ENCODE measurements around the gene MED31. TPM values are rescaled to one million over a fixed set of nuclear protein-coding genes. Genes with fewer than 3 reads are reported as not detected.
"Not testable (repeated sequence)": the region's sequence is repeated elsewhere in the genome, so short reads cannot be mapped to it uniquely, and the experiment has no call there.

Gene MED31
- total RNA-seq, 5 donors from 2014 or later (not counting 1 experiment from before 2014, with no cell fraction given) = 18.9 to 26.3 (median 22.1) TPM

DNA sequence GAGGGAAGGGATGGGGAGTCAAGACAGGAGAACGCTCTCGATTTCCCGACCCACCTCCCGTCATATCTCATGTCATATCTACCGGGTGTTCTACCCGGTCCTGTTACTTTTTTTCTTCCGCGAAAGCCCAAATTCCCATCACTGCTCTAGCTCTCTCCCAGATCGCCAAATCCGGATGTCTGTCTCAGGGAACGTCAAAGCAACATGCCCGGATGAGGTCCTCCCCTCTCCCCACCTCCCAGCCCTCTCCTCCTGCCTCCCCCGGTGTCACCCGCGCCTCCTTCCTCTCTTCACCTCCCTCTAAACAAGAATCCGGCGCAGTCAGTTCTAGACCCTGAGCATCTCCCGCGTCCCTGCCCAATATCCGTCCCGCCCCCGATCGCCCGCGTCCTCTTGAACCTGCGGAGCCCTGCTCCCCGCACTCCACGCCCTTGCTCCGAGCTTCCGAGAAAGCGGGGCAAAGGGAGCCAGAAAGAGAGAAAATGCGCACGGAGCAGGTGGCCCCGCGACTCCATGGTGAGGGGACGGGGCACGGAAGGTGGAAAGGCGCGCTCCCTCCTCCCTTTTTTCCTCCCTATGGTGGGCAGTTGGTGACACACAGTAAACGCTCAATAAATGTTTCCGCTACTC, 4.4 kb upstream of the MED31 start:
- H3K9me3 Mint-ChIP-seq; H3K9me3 ChIP-seq; H3K27me3 Mint-ChIP-seq; DNase-seq; ATAC-seq (replicated peaks in 1 of 4); H3K27ac ChIP-seq (ENCODE audit: low read length); POLR2A ChIA-PET; H3K36me3 ChIP-seq (ENCODE audit: control insufficient read depth in 2 of 2, extremely low read depth in 1 of 2, insufficient read depth in 1 of 2, low read length in 1 of 2); CTCF ChIA-PET; H3K36me3 Mint-ChIP-seq: not testable (repeated sequence)
- WGBS (ENCODE audit: insufficient coverage) = no CpG with 5 or more reads among the region's 41 CpGs
- H3K4me3 ChIP-seq (ENCODE audit: control insufficient read depth in 1 of 2, extremely low read depth in 1 of 2, low read length in 1 of 2) = peak overlapping the region in 1 of 2 donors; percentile 30
- peaks cover 0 to 13% of the 10 kb centered on the region in 2 experiments for H3K27me3 ChIP-seq (replicated peaks in 1 of 2; ENCODE audit: control insufficient read depth in 2 of 2, extremely low read depth in 1 of 2, insufficient read depth in 2 of 2, low read length in 1 of 2)
- Mint-ChIP-seq H3K4me3 (peak overlapping the region; percentile 77 to 88 (median 82)), H3K4me1 (peaks cover 55 to 68% (median 64%) of the 10 kb centered on the region in 3 donors), H3K27ac (peak overlapping the region in 1 of 2 donors; percentile 71)
- H3K4me1 ChIP-seq (ENCODE audit: control insufficient read depth in 1 of 2, extremely low read depth in 1 of 2, insufficient read depth in 2 of 2, low read length in 2 of 2) = peaks cover 18 to 45% of the 10 kb centered on the region in 2 experiments

- DNase-seq (no peak), ATAC-seq (replicated peaks in 1 of 4) (no peak)
- Mint-ChIP-seq H3K36me3 (peaks cover 4% of the 10 kb centered on the region), H3K9me3 (no peaks in the 10 kb centered on the region), H3K27ac (no peak overlapping the region), H3K4me1 (peaks cover 53 to 67% (median 62%) of the 10 kb centered on the region in 3 donors), H3K4me3 (peak overlapping the region; percentile 77 to 88 (median 78)), H3K27me3 (no peaks in the 10 kb centered on the region)
- CTCF ChIA-PET = no interaction called here
- Histone ChIP-seq H3K9me3 (no peaks in the 10 kb centered on the region), H3K36me3 (ENCODE audit: control insufficient read depth in 2 of 2, extremely low read depth in 1 of 2, insufficient read depth in 1 of 2, low read length in 1 of 2) (no peaks in the 10 kb centered on the region), H3K27me3 (replicated peaks in 1 of 2; ENCODE audit: control insufficient read depth in 2 of 2, extremely low read depth in 1 of 2, insufficient read depth in 2 of 2, low read length in 1 of 2) (peaks cover 0 to 13% of the 10 kb centered on the region in 2 experiments), H3K4me3 (ENCODE audit: control insufficient read depth in 1 of 2, extremely low read depth in 1 of 2, low read length in 1 of 2) (peak overlapping the region in 1 of 2 donors; percentile 19), H3K27ac (ENCODE audit: low read length) (no peak overlapping the region), H3K4me1 (ENCODE audit: control insufficient read depth in 1 of 2, extremely low read depth in 1 of 2, insufficient read depth in 2 of 2, low read length in 2 of 2) (peaks cover 24 to 50% of the 10 kb centered on the region in 2 experiments)
- POLR2A ChIA-PET = no interaction called here
- WGBS (ENCODE audit: insufficient coverage) = 57% methylated on average over 27 of the region's 46 CpGs
Measured at GRCh38 chr17:6654841-6655731, 3.7 kb upstream of the MED31 start.

GRCh38 chr17:6651919-6652452, 581 bp upstream of the MED31 start:
- peaks cover 26% of the 10 kb centered on the region for H3K36me3 Mint-ChIP-seq
- H3K27me3 Mint-ChIP-seq = no peaks in the 10 kb centered on the region
- H3K9me3 ChIP-seq = no peaks in the 10 kb centered on the region
- H3K4me3 Mint-ChIP-seq = peak overlapping the region; percentile 71 to 98 (median 97)
- ChIA-PET POLR2A (interaction anchor here (0.6 to 1.5 kb wide), 3 partner anchors 11 to 657 kb away, joined by 4 to 31 read pairs (median 5); partner anchors contain the start of genes KIAA0753 (in 1 of the 2) and TXNDC17 (in 1 of the 2)), CTCF (interaction anchor here in 1 of 2 donors (2.3 kb wide), 1 partner anchor 10 kb away, joined by 10 read pairs; the partner anchor contains the start of gene TXNDC17)
- peaks cover 20 to 36% of the 10 kb centered on the region in 2 experiments for H3K4me1 ChIP-seq (ENCODE audit: control insufficient read depth in 1 of 2, extremely low read depth in 1 of 2, insufficient read depth in 2 of 2, low read length in 2 of 2)
- H3K27ac Mint-ChIP-seq = peak overlapping the region; percentile 28 to 65
- peak overlapping the region; percentile 97 for H3K27ac ChIP-seq (ENCODE audit: low read length)
- peaks cover 0 to 13% of the 10 kb centered on the region in 2 experiments for H3K27me3 ChIP-seq (replicated peaks in 1 of 2; ENCODE audit: control insufficient read depth in 2 of 2, extremely low read depth in 1 of 2, insufficient read depth in 2 of 2, low read length in 1 of 2)
- peak overlapping the region; percentile 69 to 79 for H3K4me3 ChIP-seq (ENCODE audit: control insufficient read depth in 1 of 2, extremely low read depth in 1 of 2, low read length in 1 of 2)
- peaks cover 62 to 76% (median 70%) of the 10 kb centered on the region in 3 donors for H3K4me1 Mint-ChIP-seq
- H3K9me3 Mint-ChIP-seq = no peaks in the 10 kb centered on the region
- H3K36me3 ChIP-seq (ENCODE audit: control insufficient read depth in 2 of 2, extremely low read depth in 1 of 2, insufficient read depth in 1 of 2, low read length in 1 of 2) = peaks cover 0 to 23% of the 10 kb centered on the region in 2 donors
- 8% methylated on average over 46 of the region's 47 CpGs for WGBS (ENCODE audit: insufficient coverage)
- peak in 4 of 35 experiments; percentile 15 to 55 (median 28) for DNase-seq
- peak; percentile 5 to 23 (median 14) for ATAC-seq (replicated peaks in 1 of 4)

- Histone ChIP-seq H3K27me3 (replicated peaks in 1 of 2; ENCODE audit: control insufficient read depth in 2 of 2, extremely low read depth in 1 of 2, insufficient read depth in 2 of 2, low read length in 1 of 2) (no peaks in the 10 kb centered on the region), H3K4me1 (ENCODE audit: control insufficient read depth in 1 of 2, extremely low read depth in 1 of 2, insufficient read depth in 2 of 2, low read length in 2 of 2) (peaks cover 13 to 19% of the 10 kb centered on the region in 2 experiments), H3K36me3 (ENCODE audit: control insufficient read depth in 2 of 2, extremely low read depth in 1 of 2, insufficient read depth in 1 of 2, low read length in 1 of 2) (peaks cover 0 to 35% of the 10 kb centered on the region in 2 donors), H3K9me3 (no peaks in the 10 kb centered on the region), H3K4me3 (ENCODE audit: control insufficient read depth in 1 of 2, extremely low read depth in 1 of 2, low read length in 1 of 2) (no peak overlapping the region), H3K27ac (ENCODE audit: low read length) (no peak overlapping the region)
- ChIA-PET CTCF (interaction anchor here in 1 of 2 donors (0.7 to 0.8 kb wide), 2 partner anchors 175 to 176 kb away, joined by 3 to 6 read pairs; no protein-coding TSS in a partner anchor), POLR2A (no interaction called here)
- peaks cover 69 to 79% (median 75%) of the 10 kb centered on the region in 3 donors for H3K4me1 Mint-ChIP-seq
- no peak overlapping the region for H3K4me3 Mint-ChIP-seq
- H3K27ac Mint-ChIP-seq = no peak overlapping the region
- peaks cover 38% of the 10 kb centered on the region for H3K36me3 Mint-ChIP-seq
- H3K9me3 Mint-ChIP-seq = no peaks in the 10 kb centered on the region
- ATAC-seq (replicated peaks in 1 of 4) (no peak), DNase-seq (peak in 1 of 35 experiments; percentile 31)
- no peaks in the 10 kb centered on the region for H3K27me3 Mint-ChIP-seq
Measured at GRCh38 chr17:6648181-6648580, 3.2 kb downstream of the MED31 start.

- POLR2A ChIA-PET = no interaction called here
- no peak overlapping the region for H3K4me3 ChIP-seq (ENCODE audit: control insufficient read depth in 1 of 2, extremely low read depth in 1 of 2, low read length in 1 of 2)
- Mint-ChIP-seq H3K9me3 (no peaks in the 10 kb centered on the region), H3K4me3 (no peak overlapping the region), H3K4me1 (peaks cover 66 to 76% (median 73%) of the 10 kb centered on the region in 3 donors), H3K27ac (no peak overlapping the region), H3K36me3 (peaks cover 26% of the 10 kb centered on the region), H3K27me3 (no peaks in the 10 kb centered on the region)
- CTCF ChIA-PET = no interaction called here
- H3K9me3 ChIP-seq = no peaks in the 10 kb centered on the region
- H3K36me3 ChIP-seq (ENCODE audit: control insufficient read depth in 2 of 2, extremely low read depth in 1 of 2, insufficient read depth in 1 of 2, low read length in 1 of 2) = peaks cover 0 to 33% of the 10 kb centered on the region in 2 donors
- DNase-seq (no peak), ATAC-seq (replicated peaks in 1 of 4) (no peak)
- no peak overlapping the region for H3K27ac ChIP-seq (ENCODE audit: low read length)
- peaks cover 12 to 25% of the 10 kb centered on the region in 2 experiments for H3K4me1 ChIP-seq (ENCODE audit: control insufficient read depth in 1 of 2, extremely low read depth in 1 of 2, insufficient read depth in 2 of 2, low read length in 2 of 2)
- 59% methylated on average over 4 of the region's 5 CpGs for WGBS (ENCODE audit: insufficient coverage)
- H3K27me3 ChIP-seq (replicated peaks in 1 of 2; ENCODE audit: control insufficient read depth in 2 of 2, extremely low read depth in 1 of 2, insufficient read depth in 2 of 2, low read length in 1 of 2) = no peaks in the 10 kb centered on the region
Measured at GRCh38 chr17:6643451-6644125, 7.8 kb downstream of the MED31 start.

Data from T-cell (primary cell).